PC-3 (cell line): ENCODE data around the gene RGL4. TPM values are rescaled to one million over a fixed set of nuclear protein-coding genes. Genes with fewer than 3 reads are reported as not detected.

Source experiments
- ATAC-seq: fragments of 200-7000 bp; cut with Tn5 transposase; 2 replicates; pipeline ENCODE4 v1.9.1; 2020; ENCODE audit warnings: mild to moderate bottlenecking, moderate library complexity
- BruUV-seq: library from RNA; stranded (reverse); fragments of 400-500 nt; replicated peaks from 2 replicates; lab custom pipeline; 2021; lab: Mats Ljungman, UMichigan
- CTCF ChIA-PET: fragments of 300-600 bp; sonication (Branson Sonifier 250); formaldehyde crosslinking; loops from one replicate; lab custom pipeline; 2022; ENCODE audit warnings: antibody characterized with exemption; lab: Charles Lee
- POLR2A ChIA-PET: fragments of 300-600 bp; sonication (Branson Sonifier 250); formaldehyde crosslinking; loops from one replicate; lab custom pipeline; 2022; ENCODE audit warnings: antibody characterized with exemption; ENCODE audit not compliant: unreplicated experiment; lab: Charles Lee
- DNase-seq: peaks from one replicate; pipeline ENCODE4 v3.0.0-alpha.2; 2015
- H2AFZ ChIP-seq: fragments of 300-600 bp; sonication (generic); 2 replicates; pipeline ENCODE4 v1.6.0; 2016; ENCODE audit warnings: antibody characterized with exemption, low read length
- H3F3A ChIP-seq: fragments of 300-600 bp; sonication (generic); one replicate; pipeline ENCODE4 v1.6.0; 2017; ENCODE audit warnings: antibody characterized with exemption, low read length, control low read depth, mild to moderate bottlenecking; ENCODE audit not compliant: unreplicated experiment
- H3K27ac ChIP-seq: fragments of 300-600 bp; sonication (generic); 2 replicates; pipeline ENCODE4 v1.5.1; 2016; ENCODE audit warnings: mild to moderate bottlenecking, low read length
- H3K27me3 ChIP-seq: fragments of 300-600 bp; sonication (generic); 2 replicates; pipeline ENCODE4 v1.6.1; 2016; ENCODE audit warnings: low read length, mixed read lengths
- H3K36me3 ChIP-seq: fragments of 300-600 bp; sonication (generic); 2 replicates; pipeline ENCODE4 v1.6.1; 2016; ENCODE audit warnings: low read depth, mixed run types, low read length, mixed read lengths
- H3K4me1 ChIP-seq: fragments of 300-600 bp; sonication (generic); 2 replicates; pipeline ENCODE4 v1.5.1; 2016; ENCODE audit warnings: low read length; ENCODE audit not compliant: insufficient read depth
- H3K4me2 ChIP-seq: fragments of 300-600 bp; sonication (generic); 2 replicates; pipeline ENCODE4 v1.6.0; 2016; ENCODE audit warnings: low read length
- H3K4me3 ChIP-seq: fragments of 300-600 bp; sonication (generic); 2 replicates; pipeline ENCODE4 v1.5.1; 2016; ENCODE audit warnings: mild to moderate bottlenecking, low read length, mixed read lengths
- H3K79me2 ChIP-seq: fragments of 300-600 bp; sonication (generic); 2 replicates; pipeline ENCODE4 v1.6.1; 2017; ENCODE audit warnings: low read length, mixed read lengths
- H3K9ac ChIP-seq: fragments of 300-600 bp; sonication (generic); 2 replicates; pipeline ENCODE4 v1.6.0; 2016; ENCODE audit warnings: mild to moderate bottlenecking, low read length
- H3K9me2 ChIP-seq: fragments of 300-600 bp; sonication (generic); replicated peaks from 2 replicates; pipeline ENCODE4 v1.6.1; 2016; ENCODE audit warnings: mixed run types, low read length, mixed read lengths
- H3K9me3 ChIP-seq: fragments of 300-600 bp; sonication (generic); 2 replicates; pipeline ENCODE4 v1.6.1; 2016; ENCODE audit warnings: low read length, mixed read lengths
- H4K20me1 ChIP-seq: fragments of 300-600 bp; sonication (generic); 2 replicates; pipeline ENCODE4 v1.6.1; 2016; ENCODE audit warnings: low read length, mixed read lengths
- CTCF ChIP-seq: fragments of 300-600 bp; sonication (generic); conservative IDR thresholded peaks from 2 replicates; pipeline ENCODE4 v1.5.1; 2017; ENCODE audit warnings: antibody characterized with exemption, low read depth, mild to moderate bottlenecking, low read length
- EZH2 ChIP-seq: fragments of 300-600 bp; sonication (generic); IDR thresholded peaks from one replicate; pipeline ENCODE4 v1.6.1; 2017; ENCODE audit warnings: antibody characterized with exemption, mild to moderate bottlenecking, low read length; ENCODE audit not compliant: unreplicated experiment
- EZH2phosphoT487 ChIP-seq: fragments of 300-600 bp; sonication (generic); IDR thresholded peaks from 2 replicates; pipeline ENCODE4 v1.6.1; 2018; ENCODE audit warnings: mild to moderate bottlenecking, antibody characterized with exemption, low read length, borderline replicate concordance
- intact Hi-C: fragments of 100-400 bp; cut with micrococcal nuclease; formaldehyde crosslinking; loops from 2 replicates; pipeline ENCODE4 v1.9.0; 2023
- total RNA-seq: library from RNA; depleted of rRNA; stranded (reverse); fragments of >200 nt; gene quantifications from 2 replicates; pipeline ENCODE4 v1.2.3, GENCODE V29; 2014

Gene RGL4
- total RNA-seq, 1 experiment from 2014 or later: not detected

GRCh38 chr22:23704829-23705228, 14.0 kb downstream of the RGL4 start:
- no peak overlapping the region for H3K4me2 ChIP-seq
- ATAC-seq (no peak), DNase-seq (no peak)
- H3K4me3 ChIP-seq: no peak overlapping the region
- no peak overlapping the region for H2AFZ ChIP-seq
- no peaks in the 10 kb centered on the region for H4K20me1 ChIP-seq
- POLR2A ChIA-PET: no interaction called here
- CTCF ChIA-PET: no interaction called here
- no peak overlapping the region for H3K9ac ChIP-seq
- H3K9me2 ChIP-seq: no peaks in the 10 kb centered on the region
- H3K27me3 ChIP-seq: no peaks in the 10 kb centered on the region
- TF ChIP-seq EZH2phosphoT487 (no peak), CTCF (no peak), EZH2 (no peak)
- peaks cover 14% of the 10 kb centered on the region for H3K36me3 ChIP-seq
- H3K27ac ChIP-seq: no peak overlapping the region
- no TSS peak for BruUV-seq
- intact Hi-C loops: no loop called here
- no peaks in the 10 kb centered on the region for H3K4me1 ChIP-seq
- H3F3A ChIP-seq: no peaks in the 10 kb centered on the region
- peaks cover 12% of the 10 kb centered on the region; the same call in 1 of the 2 replicates for H3K79me2 ChIP-seq
- H3K9me3 ChIP-seq: no peaks in the 10 kb centered on the region

- Histone ChIP-seq H4K20me1 (no peaks in the 10 kb centered on the region), H3K36me3 (peaks cover 14% of the 10 kb centered on the region), H3K9me3 (no peaks in the 10 kb centered on the region), H3K9ac (no peak overlapping the region), H3K4me1 (no peaks in the 10 kb centered on the region), H3K4me3 (no peak overlapping the region), H3K27me3 (no peaks in the 10 kb centered on the region), H2AFZ (no peak overlapping the region), H3F3A (no peaks in the 10 kb centered on the region), H3K4me2 (no peak overlapping the region), H3K27ac (no peak overlapping the region), H3K79me2 (peaks cover 12% of the 10 kb centered on the region; the same call in 1 of the 2 replicates), H3K9me2 (no peaks in the 10 kb centered on the region)
- CTCF ChIA-PET: no interaction called here
- no TSS peak for BruUV-seq
- TF ChIP-seq EZH2phosphoT487: no peak
- no peak for TF ChIP-seq CTCF
- TF ChIP-seq EZH2: no peak
- POLR2A ChIA-PET: no interaction called here
- ATAC-seq: no peak
- no peak for DNase-seq
- intact Hi-C loops: no loop called here
Measured at GRCh38 chr22:23705358-23705757, 14.5 kb downstream of the RGL4 start.

- no peaks in the 10 kb centered on the region for H3K9me3 ChIP-seq
- intact Hi-C loops: no loop called here
- H4K20me1 ChIP-seq: no peaks in the 10 kb centered on the region
- ChIA-PET POLR2A (no interaction called here), CTCF (no interaction called here)
- no TSS peak for BruUV-seq
- H3K27ac ChIP-seq: no peak overlapping the region
- H3K4me1 ChIP-seq: no peaks in the 10 kb centered on the region
- H3K9ac ChIP-seq: no peak overlapping the region
- no peaks in the 10 kb centered on the region for H3K79me2 ChIP-seq
- no peak overlapping the region for H3K4me2 ChIP-seq
- no peak overlapping the region for H2AFZ ChIP-seq
- peaks cover 14% of the 10 kb centered on the region for H3K36me3 ChIP-seq
- no peak for ATAC-seq
- TF ChIP-seq CTCF (no peak), EZH2 (no peak), EZH2phosphoT487 (no peak)
- H3K9me2 ChIP-seq: no peaks in the 10 kb centered on the region
- H3F3A ChIP-seq: no peaks in the 10 kb centered on the region
- H3K4me3 ChIP-seq: no peak overlapping the region
- no peaks in the 10 kb centered on the region for H3K27me3 ChIP-seq
- DNase-seq: no peak
Measured at GRCh38 chr22:23708270-23708669, 17.5 kb downstream of the RGL4 start.
